DND-41 (cell line): ENCODE results near the gene FAM180A.
A peak's percentile ranks its signal among the peaks of the same experiment; 100 is the strongest.

Experiments
- ATAC-seq: fragments of 200-7000 bp; cut with Tn5 transposase; 3 replicates; pipeline ENCODE4 v1.9.1; 2021; ENCODE audit warnings: low read depth; ENCODE audit not compliant: insufficient read depth
- DNase-seq: peaks from one replicate; pipeline ENCODE4 v3.0.0-alpha.2; 2020
- H2AFZ ChIP-seq: 2 replicates; pipeline ENCODE4 v1.6.0; 2012; ENCODE audit warnings: low read depth, low read length
- H3K27ac ChIP-seq: 2 replicates; pipeline ENCODE4 v1.5.1; 2012; ENCODE audit warnings: low read length, inconsistent platforms
- H3K27me3 ChIP-seq: fragments of 200-600 bp; sonication (generic); 2 replicates; pipeline ENCODE4 v1.6.0; 2012; ENCODE audit warnings: low read length, mild to moderate bottlenecking, inconsistent platforms; ENCODE audit not compliant: insufficient read depth, poor library complexity
- H3K36me3 ChIP-seq: 2 replicates; pipeline ENCODE4 v1.5.1; 2012; ENCODE audit warnings: low read length, inconsistent platforms; ENCODE audit not compliant: insufficient read depth
- H3K4me1 ChIP-seq: 2 replicates; pipeline ENCODE4 v1.5.1; 2012; ENCODE audit warnings: mild to moderate bottlenecking, low read length; ENCODE audit not compliant: insufficient read depth
- H3K4me2 ChIP-seq: 2 replicates; pipeline ENCODE4 v1.6.0; 2012; ENCODE audit warnings: mild to moderate bottlenecking, moderate library complexity, low read length, inconsistent platforms; ENCODE audit not compliant: insufficient read depth
- H3K4me3 ChIP-seq, 2 experiments: fragments of 200-600 bp in 1 of 2; shearing (Covaris generic) in 1 of 2; 2 replicates each; pipeline ENCODE4 v1.5.1; 2012 to 2016; ENCODE audit warnings: inconsistent platforms in 2 of 2, low read length in 2 of 2, mild to moderate bottlenecking in 2 of 2, low read depth in 1 of 2, moderate library complexity in 1 of 2
- H3K79me2 ChIP-seq: 2 replicates; pipeline ENCODE4 v1.6.0; 2012; ENCODE audit warnings: low read length, inconsistent platforms; ENCODE audit not compliant: insufficient read depth
- H3K9ac ChIP-seq: 2 replicates; pipeline ENCODE4 v1.6.0; 2012; ENCODE audit warnings: low read depth, mild to moderate bottlenecking, inconsistent platforms, low read length, moderate library complexity
- H3K9me3 ChIP-seq: 2 replicates; pipeline ENCODE4 v1.5.1; 2012; ENCODE audit warnings: low read length, moderate library complexity, mild to moderate bottlenecking, inconsistent platforms; ENCODE audit not compliant: insufficient read depth, severe bottlenecking
- H4K20me1 ChIP-seq: 2 replicates; pipeline ENCODE4 v1.6.0; 2012; ENCODE audit warnings: low read length; ENCODE audit not compliant: insufficient read depth
- CTCF ChIP-seq: IDR thresholded peaks from 2 replicates; pipeline ENCODE4 v1.5.1; 2012; ENCODE audit warnings: borderline replicate concordance, low read length, moderate library complexity, mild to moderate bottlenecking; ENCODE audit not compliant: poor library complexity, severe bottlenecking; ENCODE audit errors: extremely low read depth
- EZH2 ChIP-seq: IDR thresholded peaks from 3 replicates; pipeline ENCODE4 v1.6.1; 2012; ENCODE audit warnings: borderline replicate concordance, low read depth, mild to moderate bottlenecking, moderate library complexity, low read length, inconsistent platforms; ENCODE audit not compliant: severe bottlenecking

FAM180A gene

GRCh38 chr7:135704698-135705097 lies 43.9 kb downstream of the FAM180A start:
- H3K4me2 ChIP-seq = no peak overlapping the region
- no peaks in the 10 kb centered on the region for H3K9me3 ChIP-seq
- H3K79me2 ChIP-seq = no peaks in the 10 kb centered on the region
- H3K4me3 ChIP-seq = no peak overlapping the region
- ATAC-seq (no peak), DNase-seq (no peak)
- no peaks in the 10 kb centered on the region for H4K20me1 ChIP-seq
- no peak overlapping the region for H2AFZ ChIP-seq
- no peaks in the 10 kb centered on the region for H3K36me3 ChIP-seq
- no peaks in the 10 kb centered on the region for H3K27me3 ChIP-seq
- no peak overlapping the region for H3K9ac ChIP-seq
- H3K4me1 ChIP-seq = no peaks in the 10 kb centered on the region
- no peak overlapping the region for H3K27ac ChIP-seq
- TF ChIP-seq EZH2 (no peak), CTCF (no peak)

- DNase-seq = peak; percentile 15
- TF ChIP-seq CTCF (peak; percentile 51), EZH2 (no peak)
- Histone ChIP-seq H3K79me2 (no peaks in the 10 kb centered on the region), H3K9ac (no peak overlapping the region), H3K27me3 (no peaks in the 10 kb centered on the region), H2AFZ (no peak overlapping the region), H3K4me1 (no peaks in the 10 kb centered on the region), H3K36me3 (no peaks in the 10 kb centered on the region), H3K9me3 (no peaks in the 10 kb centered on the region), H3K27ac (no peak overlapping the region), H4K20me1 (no peaks in the 10 kb centered on the region), H3K4me3 (no peak overlapping the region), H3K4me2 (no peak overlapping the region)
- peak; percentile 54; the same call in 1 of the 3 replicates for ATAC-seq
Measured at GRCh38 chr7:135704074-135704473, 44.5 kb downstream of the FAM180A start.

- Histone ChIP-seq H3K27me3 (no peaks in the 10 kb centered on the region), H3K79me2 (no peaks in the 10 kb centered on the region), H3K9ac (no peak overlapping the region), H3K9me3 (no peaks in the 10 kb centered on the region), H2AFZ (no peak overlapping the region), H3K27ac (no peak overlapping the region), H3K4me2 (no peak overlapping the region), H3K36me3 (0 out of 2 replicates have a peak, but pooled peaks cover 2% of the 10 kb centered on the region), H4K20me1 (no peaks in the 10 kb centered on the region), H3K4me3 (no peak overlapping the region), H3K4me1 (no peaks in the 10 kb centered on the region)
- DNase-seq (no peak), ATAC-seq (no peak)
- TF ChIP-seq EZH2 (no peak), CTCF (no peak)
Measured at GRCh38 chr7:135697276-135698049, 51.1 kb downstream of the FAM180A start.
